Keratinocyte (primary cell): Measurements from ENCODE around the gene BMP8B. TPM values are rescaled to one million over a fixed set of nuclear protein-coding genes. Genes with fewer than 3 reads are reported as not detected.

Experiments used
- DNase-seq: peaks from one replicate; pipeline ENCODE4 v3.0.0-alpha.2; 2011; ENCODE audit warnings: low read depth, missing footprints, low spot score
- FAIRE-seq: peaks from 2 replicates; lab custom pipeline; 2011; peaks lifted over from hg19 to GRCh38; lab: Jason Lieb, UNC
- H2AFZ ChIP-seq: 2 replicates; pipeline ENCODE4 v1.6.0; 2012; ENCODE audit warnings: low read length, control low read depth, inconsistent platforms; ENCODE audit not compliant: control insufficient read depth
- H3K27ac ChIP-seq: 2 replicates; pipeline ENCODE4 v1.5.1; 2011; ENCODE audit warnings: low read length; ENCODE audit not compliant: control insufficient read depth, insufficient read depth
- H3K27me3 ChIP-seq: 3 replicates; pipeline ENCODE4 v1.6.0; 2011; ENCODE audit warnings: low read length; ENCODE audit not compliant: control insufficient read depth, insufficient read depth; ENCODE audit errors: extremely low read depth
- H3K36me3 ChIP-seq, 2 experiments: 2 replicates in 1 of 2; 3 replicates in 1 of 2; pipeline ENCODE4 v1.5.1; 2011; ENCODE audit warnings: low read length in 2 of 2, mild to moderate bottlenecking in 1 of 2; ENCODE audit not compliant: control insufficient read depth in 2 of 2, insufficient read depth in 2 of 2; ENCODE audit errors: extremely low read depth in 1 of 2
- H3K4me1 ChIP-seq: 3 replicates; pipeline ENCODE4 v1.5.1; 2011; ENCODE audit warnings: low read length; ENCODE audit not compliant: control insufficient read depth, insufficient read depth; ENCODE audit errors: extremely low read depth
- H3K4me2 ChIP-seq: 3 replicates; pipeline ENCODE4 v1.6.0; 2011; ENCODE audit warnings: low read depth, low read length; ENCODE audit not compliant: control insufficient read depth, insufficient read depth; ENCODE audit errors: extremely low read depth
- H3K4me3 ChIP-seq, 3 experiments: fragments of 200-600 bp in 1 of 3; sonication (generic) in 1 of 3; 2 replicates in 2 of 3; 3 replicates in 1 of 3; pipeline ENCODE4 v1.5.1; 2011 to 2016; ENCODE audit warnings: low read length in 3 of 3, mild to moderate bottlenecking in 3 of 3, control low read depth in 2 of 3, inconsistent platforms in 1 of 3, low read depth in 1 of 3, mixed read lengths in 1 of 3, mixed run types in 1 of 3, moderate library complexity in 1 of 3; ENCODE audit not compliant: control insufficient read depth in 2 of 3, insufficient read depth in 2 of 3; ENCODE audit errors: extremely low read depth in 1 of 3
- H3K79me2 ChIP-seq: 2 replicates; pipeline ENCODE4 v1.6.0; 2012; ENCODE audit warnings: low read length; ENCODE audit not compliant: control insufficient read depth, insufficient read depth
- H3K9ac ChIP-seq: 3 replicates; pipeline ENCODE4 v1.6.0; 2011; ENCODE audit warnings: low read length; ENCODE audit not compliant: control insufficient read depth, insufficient read depth; ENCODE audit errors: extremely low read depth
- H3K9me1 ChIP-seq: 3 replicates; pipeline ENCODE4 v1.6.0; 2011; ENCODE audit warnings: low read length; ENCODE audit not compliant: control insufficient read depth, insufficient read depth; ENCODE audit errors: extremely low read depth
- H3K9me3 ChIP-seq: 2 replicates; pipeline ENCODE4 v1.5.1; 2012; ENCODE audit warnings: low read depth, low read length; ENCODE audit not compliant: control insufficient read depth
- H4K20me1 ChIP-seq: 3 replicates; pipeline ENCODE4 v1.6.0; 2011; ENCODE audit warnings: low read length; ENCODE audit not compliant: control insufficient read depth, insufficient read depth; ENCODE audit errors: extremely low read depth
- EZH2 ChIP-seq: IDR thresholded peaks from one replicate; pipeline ENCODE4 v1.6.1; 2012; ENCODE audit warnings: inconsistent platforms, mild to moderate bottlenecking, low read length, moderate library complexity
- dilution Hi-C: fragments of 300-500 bp; cut with MboI; formaldehyde crosslinking; loops from one replicate; pipeline ENCODE4 v1.7.0; 2020; ENCODE audit warnings: low sequenced_read_pairs; ENCODE audit not compliant: extremely low pct_ligation_motif_present
- polyA plus RNA-seq, 5 experiments: library from polyadenylated mRNA; depleted of rRNA in 3 of 5; stranded (reverse) in 3 of 5; stranded (forward) in 1 of 5; unstranded in 1 of 5; fragments of >200 nt; gene quantifications; 1 replicate in 1 of 5; 2 replicates in 3 of 5; 3 replicates in 1 of 5; pipeline versions ENCODE4 v1.2.1 to v1.2.3, GENCODE V29; 2011 to 2012; ENCODE audit warnings: missing spikeins in 2 of 5, low read depth in 1 of 5, low replicate concordance in 1 of 5
- TF ChIP-seq, protein P1 (sequence below), 3 experiments: IDR thresholded peaks in 1 of 3; conservative IDR thresholded peaks in 1 of 3; optimal IDR thresholded peaks in 1 of 3; 2 replicates in 2 of 3; 3 replicates in 1 of 3; pipeline versions ENCODE3 to v1.5.1; 2011; ENCODE audit warnings: low read length in 3 of 3, mild to moderate bottlenecking in 3 of 3, moderate library complexity in 2 of 3, control low read depth in 1 of 3, inconsistent platforms in 1 of 3; ENCODE audit not compliant: insufficient read depth in 2 of 3; ENCODE audit errors: extremely low read depth in 1 of 3

The BMP8B gene
- polyA plus RNA-seq, 1 donor (not counting 4 experiments of a cell fraction or from before 2014, with no cell fraction given) = 0.04 TPM

DNA sequence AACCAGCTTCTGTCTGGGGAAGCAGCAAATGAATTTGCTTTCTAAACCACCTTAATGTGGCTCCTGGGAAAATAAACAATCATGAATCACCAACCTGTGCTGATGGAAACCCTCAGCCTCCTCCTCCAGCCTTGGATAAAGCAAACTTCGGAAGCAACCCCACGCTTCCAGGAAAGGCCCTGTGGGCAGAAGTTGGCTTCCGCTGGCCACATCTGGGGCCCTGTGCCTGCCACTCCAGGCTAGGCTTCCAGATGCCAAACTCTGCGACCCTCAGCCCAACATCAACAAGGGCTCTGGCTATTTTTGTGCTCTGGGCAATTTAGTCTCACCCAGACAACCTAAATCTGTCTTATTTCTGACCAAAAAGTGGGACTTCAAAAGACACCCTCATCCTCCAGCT lies 11.4 kb downstream of the BMP8B start:
- TF ChIP-seq, protein P1, sequence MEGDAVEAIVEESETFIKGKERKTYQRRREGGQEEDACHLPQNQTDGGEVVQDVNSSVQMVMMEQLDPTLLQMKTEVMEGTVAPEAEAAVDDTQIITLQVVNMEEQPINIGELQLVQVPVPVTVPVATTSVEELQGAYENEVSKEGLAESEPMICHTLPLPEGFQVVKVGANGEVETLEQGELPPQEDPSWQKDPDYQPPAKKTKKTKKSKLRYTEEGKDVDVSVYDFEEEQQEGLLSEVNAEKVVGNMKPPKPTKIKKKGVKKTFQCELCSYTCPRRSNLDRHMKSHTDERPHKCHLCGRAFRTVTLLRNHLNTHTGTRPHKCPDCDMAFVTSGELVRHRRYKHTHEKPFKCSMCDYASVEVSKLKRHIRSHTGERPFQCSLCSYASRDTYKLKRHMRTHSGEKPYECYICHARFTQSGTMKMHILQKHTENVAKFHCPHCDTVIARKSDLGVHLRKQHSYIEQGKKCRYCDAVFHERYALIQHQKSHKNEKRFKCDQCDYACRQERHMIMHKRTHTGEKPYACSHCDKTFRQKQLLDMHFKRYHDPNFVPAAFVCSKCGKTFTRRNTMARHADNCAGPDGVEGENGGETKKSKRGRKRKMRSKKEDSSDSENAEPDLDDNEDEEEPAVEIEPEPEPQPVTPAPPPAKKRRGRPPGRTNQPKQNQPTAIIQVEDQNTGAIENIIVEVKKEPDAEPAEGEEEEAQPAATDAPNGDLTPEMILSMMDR (optimal IDR thresholded peaks at IDR 0.05 in 1 of 3, IDR thresholded peaks at IDR 0.05 in 1 of 3, conservative IDR thresholded peaks at IDR 0.05 in 1 of 3; ENCODE audit: extremely low read depth in 1 of 3, insufficient read depth in 2 of 3, low read length in 3 of 3) = no peak
- no peak for TF ChIP-seq EZH2
- H3K4me2 ChIP-seq = no peak overlapping the region
- no peak overlapping the region for H3K9ac ChIP-seq
- no peaks in the 10 kb centered on the region for H3K27me3 ChIP-seq
- H3K36me3 ChIP-seq = no peaks in the 10 kb centered on the region
- no peak overlapping the region for H3K4me3 ChIP-seq
- dilution Hi-C loops = no loop called here
- H3K9me1 ChIP-seq = no peaks in the 10 kb centered on the region
- no peaks in the 10 kb centered on the region for H3K9me3 ChIP-seq
- H3K79me2 ChIP-seq = no peaks in the 10 kb centered on the region
- H2AFZ ChIP-seq = no peak overlapping the region
- DNase-seq = no peak
- no peak for FAIRE-seq
- H3K27ac ChIP-seq = no peak overlapping the region
- no peaks in the 10 kb centered on the region for H3K4me1 ChIP-seq
- no peaks in the 10 kb centered on the region for H4K20me1 ChIP-seq

DNA sequence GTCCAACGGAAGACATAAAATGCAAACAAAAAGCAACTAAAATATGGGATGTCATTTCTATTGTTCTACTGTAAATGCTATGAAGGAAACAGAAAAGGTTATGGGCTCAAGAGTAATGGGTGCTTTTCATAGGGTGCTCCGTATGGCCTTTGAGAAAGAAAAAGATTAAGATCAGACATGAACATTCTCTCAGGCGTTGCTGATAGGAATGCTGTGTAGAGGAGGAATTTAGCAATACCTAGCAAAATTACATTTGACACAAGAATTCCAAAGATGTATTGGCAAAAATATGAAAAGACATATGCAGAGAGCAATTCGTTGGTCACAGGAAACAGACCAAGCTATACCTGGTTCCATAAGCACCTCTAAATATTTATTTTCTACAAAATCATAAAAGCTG lies 11.8 kb downstream of the BMP8B start:
- no peak overlapping the region for H3K9ac ChIP-seq
- no peaks in the 10 kb centered on the region for H3K27me3 ChIP-seq
- no peaks in the 10 kb centered on the region for H3K9me3 ChIP-seq
- no peaks in the 10 kb centered on the region for H4K20me1 ChIP-seq
- dilution Hi-C loops = no loop called here
- H3K9me1 ChIP-seq = no peaks in the 10 kb centered on the region
- no peaks in the 10 kb centered on the region for H3K4me1 ChIP-seq
- no peak overlapping the region for H3K4me2 ChIP-seq
- no peak for TF ChIP-seq EZH2
- TF ChIP-seq, protein P1 (optimal IDR thresholded peaks at IDR 0.05 in 1 of 3, IDR thresholded peaks at IDR 0.05 in 1 of 3, conservative IDR thresholded peaks at IDR 0.05 in 1 of 3; ENCODE audit: extremely low read depth in 1 of 3, insufficient read depth in 2 of 3, low read length in 3 of 3) = no peak
- FAIRE-seq = no peak
- DNase-seq = no peak
- H3K4me3 ChIP-seq = no peak overlapping the region
- H3K27ac ChIP-seq = no peak overlapping the region
- H3K79me2 ChIP-seq = no peaks in the 10 kb centered on the region
- no peaks in the 10 kb centered on the region for H3K36me3 ChIP-seq
- no peak overlapping the region for H2AFZ ChIP-seq
